Stimulated activated CD4-positive, alpha-beta T cell treated with anti-CD3 and anti-CD28 coated beads, Interleukin-12 subunit alpha, Interleukin-12 subunit beta, amount 100 ng/mL, for 24 hours (primary cell): Measurements from ENCODE around the gene HPGDS.
"Not testable (repeated sequence)": the region's sequence is repeated elsewhere in the genome, so short reads cannot be mapped to it uniquely, and the experiment has no call there.

Experiments used
- DNase-seq, 2 experiments: peaks; one replicate each; pipeline ENCODE4 v3.0.0-alpha.2; 2020; ENCODE audit warnings: low read depth in 2 of 2

HPGDS gene

DNA sequence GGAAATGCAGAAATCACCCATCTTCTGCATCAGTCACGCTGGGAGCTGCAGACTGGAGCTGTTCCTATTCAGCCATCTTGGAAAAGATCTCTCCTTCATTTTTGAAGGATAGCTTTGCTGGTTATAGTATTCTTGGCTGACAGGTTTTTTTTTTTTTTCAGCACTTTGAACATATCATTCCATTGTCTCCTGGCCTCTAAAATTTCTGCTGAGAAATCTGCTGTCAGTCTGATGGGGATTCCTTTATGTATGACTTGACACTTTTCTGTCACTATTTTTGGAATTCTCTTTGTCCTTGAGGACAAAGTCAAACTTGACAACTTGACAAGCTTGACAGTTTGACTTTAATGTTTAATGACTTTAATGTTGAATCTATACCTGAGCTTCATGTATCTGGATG lies 16.8 kb downstream of the HPGDS start:
- no peak for DNase-seq

DNA sequence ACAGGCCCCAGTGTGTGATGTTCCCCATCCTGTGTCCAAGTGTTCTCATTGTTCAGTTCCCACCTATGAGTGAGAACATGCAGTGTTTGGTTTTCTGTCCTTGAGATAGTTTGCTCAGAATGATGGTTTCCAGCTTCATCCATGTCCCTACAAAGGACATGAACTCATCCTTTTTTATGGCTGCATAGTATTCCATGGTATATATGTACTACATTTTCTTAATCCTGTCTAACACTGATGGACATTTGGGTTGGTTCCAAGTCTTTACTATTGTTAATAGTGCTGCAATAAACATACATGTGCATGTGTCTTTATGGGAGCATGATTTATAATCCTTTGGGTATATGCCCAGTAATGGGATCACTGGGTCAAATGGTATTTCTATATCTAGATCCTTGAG lies 22.7 kb downstream of the HPGDS start:
- not testable (repeated sequence) for DNase-seq

DNA sequence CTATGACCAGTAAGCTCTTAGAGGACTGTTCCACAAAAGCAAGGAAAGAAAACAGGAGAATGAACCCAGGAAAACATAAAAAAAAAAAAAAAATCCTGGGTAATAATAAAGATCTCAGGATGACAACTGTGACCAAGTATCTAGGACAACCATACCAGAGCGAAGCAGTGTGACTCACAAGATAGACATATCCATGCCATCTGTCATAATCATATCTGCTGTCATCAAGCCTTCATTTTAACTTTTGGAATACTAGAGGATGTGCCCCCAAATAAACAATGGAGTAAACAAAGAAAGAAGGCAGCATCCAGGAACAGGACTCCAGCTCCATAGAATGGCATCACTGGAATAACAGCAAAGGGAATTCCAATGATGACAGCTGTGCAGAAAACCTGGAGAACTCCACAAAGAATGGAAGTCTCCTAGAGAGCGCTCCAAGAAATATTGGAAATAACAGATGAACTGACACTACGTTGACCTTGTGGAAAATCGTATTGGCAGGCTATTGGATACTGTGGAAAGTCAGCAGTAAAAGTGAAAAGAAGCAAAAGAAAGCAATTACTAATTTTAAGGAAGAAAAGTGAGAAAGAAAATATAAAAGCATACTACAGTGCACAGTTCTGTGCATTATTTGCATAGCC lies 35.3 kb downstream of the HPGDS start:
- DNase-seq = no peak

DNA sequence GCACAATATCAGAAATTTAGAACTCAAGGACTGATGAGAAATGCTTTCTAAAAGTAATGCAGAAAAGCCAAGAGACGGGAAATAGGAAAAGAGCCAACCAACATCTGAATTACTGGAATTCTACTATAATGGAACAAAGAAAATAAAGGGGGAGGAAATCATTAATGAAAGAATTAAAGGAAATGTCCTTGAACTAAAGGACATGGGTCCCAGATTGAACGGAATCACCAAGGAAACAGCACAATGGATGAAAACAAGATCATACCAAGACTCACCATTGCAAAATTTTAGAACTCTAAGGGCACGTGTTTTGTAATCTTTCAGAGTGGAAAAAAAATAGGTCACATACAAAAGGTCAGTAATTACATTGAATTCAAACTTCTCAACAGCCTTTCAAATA lies 35.9 kb downstream of the HPGDS start:
- DNase-seq = no peak

DNA sequence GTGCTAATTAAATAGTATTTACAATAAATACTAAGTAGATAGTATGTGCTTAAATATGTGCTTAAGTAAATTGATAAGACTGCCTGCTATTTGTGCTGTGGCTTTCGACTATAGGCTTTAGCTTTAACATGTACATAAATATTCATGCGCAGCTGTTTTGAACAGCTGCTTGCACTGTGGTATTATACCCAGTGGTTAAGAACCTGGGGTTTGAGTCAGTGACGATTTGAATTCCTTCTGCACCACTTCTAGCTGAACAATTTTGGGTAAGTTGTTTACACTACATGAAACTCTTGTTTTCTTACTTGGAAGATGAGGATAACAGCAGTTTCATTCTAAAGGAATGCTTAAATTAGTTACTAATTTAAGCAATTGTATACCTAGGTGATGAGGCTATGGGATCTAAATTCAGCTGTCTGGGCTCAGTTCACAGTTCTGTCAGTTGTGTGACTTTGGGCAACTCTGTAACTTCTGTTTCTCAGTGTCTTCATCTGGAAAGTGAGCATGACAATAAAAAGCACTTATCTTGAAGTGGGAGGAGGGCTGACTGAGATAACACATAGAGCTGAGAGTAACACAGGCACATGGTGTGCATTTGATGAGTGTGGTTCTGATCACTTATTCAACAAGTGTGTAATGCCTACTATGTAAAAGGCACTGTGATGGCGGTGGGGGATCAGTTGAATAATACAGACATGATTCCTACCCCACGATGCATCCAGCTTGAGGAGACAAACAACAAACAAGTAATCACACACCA lies 37.0 kb downstream of the HPGDS start:
- DNase-seq = no peak

DNA sequence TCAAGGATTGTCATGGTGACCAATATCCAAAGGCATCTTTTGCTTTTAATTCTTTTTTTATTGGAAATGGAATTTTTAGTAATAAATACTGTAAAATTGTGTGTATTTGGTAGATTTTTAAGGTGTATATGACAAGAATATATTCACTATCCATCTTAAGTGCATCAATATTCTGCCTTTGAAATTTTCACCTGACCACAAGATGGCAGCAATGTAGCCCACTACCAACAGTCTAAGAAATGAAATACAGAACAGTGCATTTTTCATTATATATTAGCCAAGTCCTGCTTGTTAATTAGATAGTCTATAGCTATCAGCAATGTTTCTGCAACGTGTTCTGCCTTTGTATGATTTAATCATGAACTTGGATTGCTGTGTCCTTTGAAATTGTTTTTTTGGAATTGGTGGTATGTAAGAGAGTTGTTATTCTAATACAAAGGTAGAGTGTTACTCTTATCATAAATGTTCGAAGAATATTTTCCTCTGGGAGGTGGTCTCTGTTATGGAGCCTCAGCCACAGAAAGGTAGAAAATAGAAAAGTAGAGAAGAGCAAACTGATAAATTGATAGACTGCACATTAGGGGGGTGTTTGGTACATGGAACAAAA lies 38.2 kb downstream of the HPGDS start:
- no peak for DNase-seq

DNA sequence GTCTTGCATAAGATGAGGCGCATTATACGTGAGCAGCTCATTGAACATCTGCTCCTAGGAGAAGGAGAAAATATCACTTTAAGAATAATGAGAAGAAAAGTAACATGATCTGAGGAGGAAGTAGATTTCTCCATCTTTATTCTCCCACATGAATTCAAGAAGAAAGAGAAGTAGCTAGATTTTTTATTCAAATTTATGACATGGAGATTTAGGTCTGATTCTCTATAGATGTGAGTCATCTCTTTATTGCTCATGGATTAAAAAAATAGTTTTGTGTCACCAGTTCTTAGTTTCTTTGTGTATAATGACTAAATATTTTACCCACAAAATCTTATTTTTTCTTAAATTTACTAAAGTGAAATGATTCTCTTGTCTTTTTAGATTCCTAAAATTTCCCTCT lies 40.4 kb downstream of the HPGDS start:
- no peak for DNase-seq

DNA sequence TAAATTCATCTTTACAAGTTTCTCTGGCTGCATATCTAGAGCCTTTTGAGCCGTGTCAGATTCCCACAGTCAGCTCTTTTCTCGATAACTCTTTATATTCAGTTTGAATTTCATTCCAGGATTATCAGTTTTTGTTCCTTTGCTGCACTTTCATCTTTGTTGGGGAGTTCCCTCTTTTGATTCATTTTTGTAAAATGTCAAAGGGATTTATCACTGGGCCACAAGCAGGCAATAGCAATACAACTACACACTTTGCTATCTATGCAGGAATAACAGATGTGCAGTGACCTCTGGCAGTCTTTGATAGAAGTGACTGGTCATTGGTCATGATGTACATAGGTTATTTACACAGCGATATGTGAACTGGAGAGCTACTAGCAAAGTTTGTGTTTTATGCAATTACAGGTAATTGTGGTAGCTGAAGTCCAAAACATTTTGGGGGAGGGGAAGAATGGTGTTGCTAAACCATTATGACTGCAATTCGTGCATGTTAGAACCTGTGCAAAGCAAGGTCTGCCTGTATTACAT lies 43.8 kb downstream of the HPGDS start:
- DNase-seq = no peak

DNA sequence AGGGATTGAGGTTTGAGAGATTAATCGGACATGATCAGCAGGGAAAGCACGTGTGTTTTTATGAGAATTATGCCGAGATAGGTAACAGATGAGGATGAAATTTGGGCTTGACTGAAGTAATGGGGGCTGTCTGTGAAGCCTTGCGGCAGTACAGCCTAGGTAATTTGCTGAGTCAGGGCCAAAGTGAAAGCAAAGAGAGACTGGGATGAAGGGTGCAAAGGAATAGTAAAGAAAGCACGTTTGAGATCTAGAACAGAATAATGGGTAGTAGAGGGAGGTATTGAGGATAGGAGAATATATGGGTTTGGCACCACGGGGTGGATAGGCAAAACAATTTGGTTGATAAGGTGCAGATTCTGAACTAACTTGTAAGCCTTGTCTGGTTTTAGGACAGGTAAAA lies 47.2 kb downstream of the HPGDS start:
- not testable (repeated sequence) for DNase-seq

DNA sequence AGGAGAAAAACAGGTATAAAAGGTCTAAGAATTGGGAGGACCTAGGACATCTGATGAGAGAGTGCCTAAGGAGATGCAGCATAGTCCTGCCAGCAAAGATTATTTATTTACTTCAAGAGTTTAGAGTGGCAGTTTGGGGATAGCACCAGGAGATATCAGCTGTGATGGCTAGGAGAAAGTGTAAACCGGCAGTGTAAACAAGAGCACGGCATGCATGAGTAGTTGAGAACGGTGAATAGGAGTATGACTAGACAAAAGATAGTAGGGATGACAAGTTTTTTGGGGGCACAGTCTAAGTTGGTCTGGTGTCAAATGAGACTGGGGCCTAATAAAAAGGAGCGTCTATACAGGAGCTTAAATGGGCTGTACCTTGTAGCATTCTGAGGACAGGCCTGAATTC lies 48.7 kb downstream of the HPGDS start:
- DNase-seq = not testable (repeated sequence)

DNA sequence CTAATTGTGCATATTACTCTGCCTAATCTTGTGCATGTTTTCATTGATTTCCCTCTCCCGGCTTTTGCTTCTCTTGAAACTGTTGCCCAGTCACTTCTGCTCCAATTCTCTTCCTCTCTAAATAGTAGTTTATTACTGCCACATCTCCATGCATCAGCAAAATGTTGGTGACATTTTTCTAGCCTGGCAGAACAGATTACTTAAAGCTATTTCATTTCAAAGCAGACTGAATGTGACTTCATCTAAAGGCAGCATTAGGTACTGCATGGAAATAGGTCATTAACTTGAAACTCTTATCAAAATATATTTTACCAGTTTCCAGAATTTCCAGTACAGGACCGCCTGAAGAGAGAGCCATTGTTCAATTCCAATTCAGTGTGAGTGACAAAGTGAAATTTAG lies 52.4 kb downstream of the HPGDS start:
- no peak for DNase-seq

DNA sequence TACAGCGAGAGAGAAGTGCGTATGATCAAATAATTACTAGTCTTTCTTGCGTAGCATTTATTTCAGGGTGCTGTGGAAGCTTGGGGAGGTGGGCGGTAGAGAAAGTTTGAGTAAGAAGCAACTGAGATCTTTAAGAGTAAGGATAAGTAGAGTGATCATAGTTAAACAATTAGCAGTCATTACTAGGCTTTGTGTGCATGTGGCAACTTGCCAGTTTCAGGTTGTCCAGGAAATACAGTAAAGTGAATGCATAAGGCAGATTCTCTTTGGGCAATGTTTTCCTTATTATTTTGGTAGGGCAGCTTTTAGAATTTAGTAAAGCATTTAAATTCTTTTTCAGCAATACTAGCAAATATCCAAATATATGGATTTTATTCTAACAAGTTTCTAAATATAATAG lies 57.0 kb downstream of the HPGDS start:
- DNase-seq = no peak

DNA sequence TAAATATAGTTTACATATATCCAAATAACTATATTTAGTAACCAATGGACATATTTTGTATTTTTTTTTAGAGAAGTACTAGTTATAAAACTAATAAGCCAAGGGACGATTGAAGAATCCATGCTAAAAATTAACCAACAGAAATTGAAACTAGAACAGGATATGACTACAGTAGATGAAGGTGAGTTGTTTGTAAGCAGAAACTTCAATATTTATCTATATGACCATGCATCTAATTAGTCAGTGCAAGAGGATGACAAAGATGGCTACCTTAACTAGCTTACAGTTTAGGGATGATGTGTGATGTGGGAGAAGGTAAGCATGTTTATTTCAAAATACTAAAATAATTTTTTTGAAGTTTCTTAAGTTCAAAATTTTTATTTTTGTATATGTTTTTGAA lies 57.7 kb downstream of the HPGDS start:
- no peak for DNase-seq

DNA sequence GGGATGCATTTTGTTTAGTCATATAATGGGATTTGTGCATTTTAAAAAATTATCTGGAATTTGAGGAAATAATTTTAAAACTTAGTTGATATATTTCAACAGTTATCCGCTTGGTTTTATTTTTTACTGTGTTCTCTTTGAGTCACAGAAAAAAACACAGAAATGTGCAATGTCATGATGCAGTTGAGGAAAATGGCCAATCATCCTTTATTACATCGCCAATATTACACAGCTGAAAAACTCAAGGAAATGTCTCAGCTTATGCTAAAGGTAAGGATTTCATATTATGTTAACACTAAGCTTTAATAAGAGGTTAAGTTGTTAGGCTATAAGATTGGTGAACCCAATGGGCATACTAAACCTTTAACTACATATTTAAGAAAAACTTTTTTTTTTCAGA lies 63.9 kb downstream of the HPGDS start:
- DNase-seq = no peak

DNA sequence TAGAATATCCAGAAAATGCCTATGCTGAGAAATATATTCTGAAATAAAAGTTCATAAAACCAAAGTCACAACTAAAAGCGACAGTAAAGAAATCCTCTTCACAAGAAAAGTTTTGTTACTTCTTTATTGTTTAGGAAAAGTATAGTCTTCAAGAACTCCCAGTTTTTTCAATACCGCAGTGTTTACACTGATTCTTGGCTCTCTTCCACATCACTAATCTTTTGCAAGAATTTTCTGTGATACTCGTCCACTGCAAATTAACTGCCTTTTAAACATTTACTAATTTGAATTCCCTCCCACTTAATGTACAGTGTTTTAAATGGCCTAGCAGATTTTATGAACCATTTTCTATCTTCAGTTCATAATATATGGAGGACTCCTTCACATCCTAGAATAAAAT lies 65.1 kb downstream of the HPGDS start:
- DNase-seq = no peak

DNA sequence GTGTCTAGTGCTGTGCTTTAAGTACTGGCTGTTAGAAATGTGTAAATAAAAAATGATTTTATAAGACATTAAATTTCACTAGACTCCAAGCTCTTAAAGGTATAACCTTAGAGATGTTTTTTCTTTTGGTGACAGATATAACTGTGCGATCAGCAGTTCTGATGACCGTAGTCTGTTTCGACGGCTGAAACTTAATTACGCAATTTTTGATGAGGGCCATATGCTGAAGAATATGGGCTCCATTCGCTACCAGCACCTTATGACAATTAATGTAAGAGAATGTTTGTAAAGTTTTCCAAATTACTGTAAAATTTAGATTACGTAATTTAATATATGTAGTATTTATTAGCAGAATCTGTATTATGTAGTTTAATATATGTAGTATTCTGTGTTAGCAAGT lies 66.4 kb downstream of the HPGDS start:
- no peak for DNase-seq

DNA sequence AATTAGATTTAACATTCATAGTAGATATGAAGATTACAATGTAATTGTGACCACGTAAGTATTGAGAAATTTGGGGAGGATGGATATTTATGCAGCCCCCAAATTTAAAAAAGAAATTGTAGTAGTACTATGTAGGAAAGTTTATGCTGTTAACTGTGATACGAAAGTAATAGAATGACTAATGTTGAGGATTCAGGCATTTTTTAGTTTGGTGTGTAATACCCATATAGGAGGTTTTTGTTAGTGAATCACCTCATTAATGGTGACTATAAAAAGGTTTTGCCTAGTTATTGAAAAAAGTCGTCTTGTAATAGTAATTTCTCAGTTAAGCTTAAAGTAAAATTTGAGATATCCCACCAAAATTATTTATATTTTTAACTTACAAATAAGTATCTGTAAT lies 67.7 kb downstream of the HPGDS start:
- DNase-seq = no peak

DNA sequence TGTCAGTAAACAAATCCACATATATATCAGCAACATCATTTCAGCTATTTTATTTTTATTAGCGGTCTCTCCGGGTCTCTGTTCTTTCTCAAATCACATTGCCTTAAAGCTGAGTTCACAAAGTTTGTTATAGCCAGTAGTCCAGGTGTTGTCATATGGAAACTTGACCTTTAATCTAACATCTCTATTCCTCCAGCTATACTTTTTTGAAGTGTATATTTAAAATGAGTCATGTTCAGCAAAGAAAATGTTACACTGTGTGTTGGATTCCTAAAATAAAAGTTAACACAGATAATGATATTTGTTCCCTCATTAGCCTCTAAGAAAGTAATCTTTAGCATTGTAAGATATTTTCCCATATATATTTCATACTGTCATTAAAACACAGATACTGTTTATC lies 71.4 kb downstream of the HPGDS start:
- DNase-seq = no peak

DNA sequence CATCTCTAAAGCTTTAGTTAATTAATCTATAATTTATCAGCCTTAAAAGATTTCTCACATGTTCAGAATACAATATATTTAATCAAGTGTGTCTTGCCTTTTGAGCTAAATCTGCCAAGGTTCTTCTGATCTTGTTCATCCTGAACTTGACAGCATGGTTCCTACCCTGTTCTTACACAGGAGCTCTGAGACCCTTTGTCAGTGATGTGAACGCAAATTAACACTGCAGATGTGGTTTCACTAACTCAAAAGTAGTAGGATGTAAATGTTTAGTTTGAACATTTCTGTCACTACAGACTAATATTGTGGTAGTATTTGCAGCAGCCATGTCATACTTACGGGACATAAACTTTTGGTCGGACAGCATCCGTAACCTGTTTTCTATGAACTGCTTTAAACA lies 75.6 kb downstream of the HPGDS start:
- DNase-seq = no peak

DNA sequence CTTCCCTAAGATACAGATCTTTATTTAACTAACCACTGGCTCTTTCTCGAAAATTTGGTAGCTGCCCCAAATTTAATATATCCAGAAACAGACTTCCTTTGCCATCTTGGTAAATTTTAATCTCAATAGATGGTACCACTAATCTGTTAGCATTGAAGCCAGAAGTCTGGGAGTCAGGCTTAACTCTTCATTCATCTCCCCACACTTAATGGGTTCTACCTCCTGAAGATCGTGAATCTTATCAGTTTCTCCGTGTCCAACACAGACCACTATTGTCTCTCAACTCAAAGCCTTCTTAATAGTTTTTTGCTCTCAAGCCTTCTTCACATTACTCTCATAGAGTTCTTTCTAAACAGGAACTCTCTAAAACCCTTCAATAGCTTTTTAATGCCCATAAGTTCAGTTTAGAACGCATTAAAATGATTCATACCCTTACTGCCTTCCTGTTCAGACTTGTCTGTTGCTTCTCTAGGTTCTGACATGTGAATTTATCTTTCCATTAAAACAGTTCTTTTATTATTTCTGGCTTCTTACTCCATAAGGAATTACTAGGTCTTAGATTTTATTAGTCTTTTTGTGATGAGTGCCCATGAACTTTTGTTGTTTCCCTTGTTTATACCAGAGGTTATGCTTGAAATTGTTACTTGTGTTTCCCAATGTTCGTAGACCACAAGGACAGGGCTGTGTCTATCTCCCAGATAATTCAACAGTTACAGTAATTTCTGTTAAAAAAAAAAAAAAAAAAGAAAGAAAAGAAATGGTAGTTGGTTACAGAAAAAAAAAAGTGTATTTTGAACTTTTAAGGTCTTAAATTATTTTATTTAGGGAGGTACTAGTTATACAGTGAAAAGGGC lies 80.2 kb downstream of the HPGDS start:
- DNase-seq = no peak

DNA sequence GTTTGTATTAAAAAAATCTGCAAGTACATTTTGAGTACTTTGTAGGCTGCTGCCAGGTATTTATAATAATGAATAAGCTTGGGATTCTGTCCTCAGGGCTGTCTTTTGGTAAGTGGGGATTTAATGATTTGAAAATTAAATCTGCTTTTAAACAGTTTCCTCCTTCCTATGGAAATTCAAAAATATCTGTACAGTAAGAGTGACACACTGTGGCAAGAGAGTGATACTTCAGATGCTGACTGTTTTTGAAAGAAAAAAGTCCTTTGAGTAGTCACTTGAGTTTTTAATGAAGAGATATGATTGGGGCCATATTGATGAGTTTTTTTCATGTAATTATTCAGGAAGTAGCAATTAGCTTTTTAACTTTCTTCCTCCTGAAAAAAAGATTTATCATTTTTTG lies 85.8 kb downstream of the HPGDS start:
- no peak for DNase-seq

DNA sequence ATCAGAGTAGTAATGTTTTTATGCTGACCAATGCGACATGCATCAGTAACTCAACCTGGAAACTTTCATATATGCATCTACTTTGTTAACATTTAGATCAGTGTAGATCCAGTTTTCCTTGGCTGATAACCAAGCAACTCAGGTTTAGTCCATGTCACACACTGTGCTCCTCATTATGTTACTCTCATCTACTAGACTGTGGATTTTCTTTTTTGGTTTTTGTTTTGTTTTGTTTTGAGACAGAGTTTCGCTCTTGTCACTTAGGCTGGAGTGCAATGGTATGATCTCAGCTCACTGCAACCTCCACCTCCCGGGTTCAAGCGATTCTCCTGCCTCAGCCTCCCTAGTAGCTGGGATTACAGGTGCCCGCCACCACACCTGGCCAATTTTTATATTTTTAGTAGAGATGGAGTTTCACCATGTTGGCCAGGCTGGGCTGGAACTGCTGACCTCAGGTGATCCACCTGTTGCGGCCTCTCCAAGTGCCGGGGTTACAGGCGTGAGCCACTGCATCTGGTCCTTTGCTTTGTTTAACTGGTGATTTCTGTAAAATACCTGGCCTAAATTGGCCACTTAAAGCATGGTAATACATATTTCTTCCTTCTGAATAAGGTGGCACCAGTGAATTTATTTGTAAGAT lies 86.4 kb downstream of the HPGDS start:
- DNase-seq = no peak
